Hematopoietic multipotent progenitor cell treated with erythropoietin and hydrocortisone succinate and interleukin-3 and kit ligand, for 6 days (in vitro differentiated cells): ENCODE data around the gene SRMS.
A peak's percentile ranks its signal among the peaks of the same experiment; 100 is the strongest.

Experiments
- DNase-seq: peaks from one replicate; pipeline ENCODE4 v3.0.0-alpha.2; 2015

The SRMS gene

GRCh38 chr20:63519668-63520503 is 27.7 kb downstream of the SRMS start:
- DNase-seq = peak; percentile 55

- DNase-seq = no peak
Observed at GRCh38 chr20:63518946-63519667, 28.4 kb downstream of the SRMS start.

GRCh38 chr20:63518351-63518861 is 29.1 kb downstream of the SRMS start:
- DNase-seq = no peak

GRCh38 chr20:63517376-63518309 is 29.9 kb downstream of the SRMS start:
- no peak for DNase-seq

GRCh38 chr20:63514520-63514919 is 33.0 kb downstream of the SRMS start:
- peak; percentile 80 for DNase-seq

- DNase-seq = no peak
Observed at GRCh38 chr20:63513207-63513606, 34.3 kb downstream of the SRMS start.

- no peak for DNase-seq
Observed at GRCh38 chr20:63509088-63509564, 38.4 kb downstream of the SRMS start.

- no peak for DNase-seq
Observed at GRCh38 chr20:63508072-63508768, 39.3 kb downstream of the SRMS start.

- DNase-seq = no peak
Observed at GRCh38 chr20:63507083-63507743, 40.3 kb downstream of the SRMS start.

GRCh38 chr20:63505723-63506122 is 41.8 kb downstream of the SRMS start:
- DNase-seq = no peak

- no peak for DNase-seq
Observed at GRCh38 chr20:63505281-63505680, 42.3 kb downstream of the SRMS start.

GRCh38 chr20:63504642-63505041 is 42.9 kb downstream of the SRMS start:
- no peak for DNase-seq

- DNase-seq = no peak
Observed at GRCh38 chr20:63503524-63503923, 44.0 kb downstream of the SRMS start.

GRCh38 chr20:63502671-63503172 is 44.8 kb downstream of the SRMS start:
- no peak for DNase-seq

GRCh38 chr20:63501818-63502670 is 45.5 kb downstream of the SRMS start:
- no peak for DNase-seq

GRCh38 chr20:63500902-63501817 is 46.4 kb downstream of the SRMS start:
- DNase-seq = no peak

- no peak for DNase-seq
Observed at GRCh38 chr20:63500151-63500901, 47.2 kb downstream of the SRMS start.

GRCh38 chr20:63499338-63499969 is 48.1 kb downstream of the SRMS start:
- DNase-seq = no peak
